Endothelial cell of umbilical vein (primary cell): ENCODE data around the gene KCNQ2.

Source experiments
- JUN ChIP-seq: IDR thresholded peaks from 2 replicates; pipeline ENCODE4 v1.6.1; 2011; ENCODE audit warnings: borderline replicate concordance, low read depth; ENCODE audit not compliant: insufficient read length, insufficient read depth
- POLR2A ChIP-seq: IDR thresholded peaks from 2 replicates; pipeline ENCODE4 v1.6.1; 2012; ENCODE audit warnings: low read depth, mild to moderate bottlenecking, control low read depth, low read length
- POLR2AphosphoS5 ChIP-seq: IDR thresholded peaks from 2 replicates; pipeline ENCODE4 v1.6.1; 2012; ENCODE audit warnings: low read depth, mild to moderate bottlenecking, control low read depth, low read length, moderate library complexity; ENCODE audit not compliant: insufficient read depth
- TF ChIP-seq, protein P1 (sequence below): IDR thresholded peaks from 2 replicates; pipeline ENCODE4 v1.6.1; 2011; ENCODE audit not compliant: insufficient read depth, insufficient read length

DNA sequence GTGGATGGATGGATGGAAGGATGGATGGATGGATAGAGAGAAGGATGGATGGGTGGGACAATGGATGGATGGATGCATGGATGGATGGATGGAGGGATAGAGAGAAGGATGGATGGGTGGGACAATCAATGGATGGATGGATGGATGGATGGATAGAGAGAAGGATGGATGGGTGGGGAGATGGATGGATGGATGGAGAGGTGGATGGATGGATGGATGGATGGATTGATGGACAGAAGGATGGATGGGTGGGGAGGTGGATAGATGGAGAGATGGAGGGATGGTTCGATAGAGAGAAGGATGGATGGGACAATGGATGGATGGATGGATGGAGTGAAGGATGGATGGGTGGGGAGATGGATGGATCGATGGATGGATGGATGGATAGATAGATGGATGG, 20.1 kb upstream of the KCNQ2 start:
- TF ChIP-seq POLR2AphosphoS5 (no peak), JUN (no peak), POLR2A (no peak)
- TF ChIP-seq, protein P1, sequence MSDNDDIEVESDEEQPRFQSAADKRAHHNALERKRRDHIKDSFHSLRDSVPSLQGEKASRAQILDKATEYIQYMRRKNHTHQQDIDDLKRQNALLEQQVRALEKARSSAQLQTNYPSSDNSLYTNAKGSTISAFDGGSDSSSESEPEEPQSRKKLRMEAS, result no peak
